GM23248 (cell line): ENCODE data around the gene UBAC1. TPM values are rescaled to one million over a fixed set of nuclear protein-coding genes. Genes with fewer than 3 reads are reported as not detected.

Experiments used
- DNase-seq: peaks from one replicate; pipeline ENCODE4 v3.0.0-alpha.2; 2015
- H2AFZ ChIP-seq: fragments of 200-600 bp; sonication (generic); 2 replicates; pipeline ENCODE4 v1.6.1; 2016; ENCODE audit warnings: antibody characterized with exemption
- H3F3A ChIP-seq: fragments of 200-600 bp; sonication (generic); 2 replicates; pipeline ENCODE4 v1.6.1; 2016; ENCODE audit warnings: mild to moderate bottlenecking, antibody characterized with exemption, mixed run types; ENCODE audit not compliant: insufficient read depth
- H3K27ac ChIP-seq: fragments of 200-600 bp; sonication (generic); 2 replicates; pipeline ENCODE4 v1.5.1; 2016; ENCODE audit warnings: mild to moderate bottlenecking
- H3K27me3 ChIP-seq: fragments of 200-600 bp; sonication (generic); replicated peaks from 2 replicates; pipeline ENCODE4 v1.6.1; 2016; ENCODE audit warnings: mild to moderate bottlenecking; ENCODE audit not compliant: insufficient read depth
- H3K36me3 ChIP-seq: fragments of 200-600 bp; sonication (generic); 2 replicates; pipeline ENCODE4 v1.6.1; 2016; ENCODE audit warnings: low read depth, mild to moderate bottlenecking
- H3K4me1 ChIP-seq: fragments of 200-600 bp; sonication (generic); 2 replicates; pipeline ENCODE4 v1.6.1; 2016; ENCODE audit warnings: mild to moderate bottlenecking; ENCODE audit not compliant: insufficient read depth
- H3K4me2 ChIP-seq: fragments of 200-600 bp; sonication (generic); one replicate; pipeline ENCODE4 v1.6.1; 2016; ENCODE audit warnings: mild to moderate bottlenecking; ENCODE audit not compliant: unreplicated experiment
- H3K4me3 ChIP-seq: fragments of 200-600 bp; sonication (generic); 2 replicates; pipeline ENCODE4 v1.5.1; 2016; ENCODE audit warnings: mild to moderate bottlenecking
- H3K79me2 ChIP-seq: fragments of 200-600 bp; sonication (generic); 2 replicates; pipeline ENCODE4 v1.6.1; 2016; ENCODE audit warnings: mild to moderate bottlenecking; ENCODE audit not compliant: insufficient read depth
- H3K9ac ChIP-seq: fragments of 200-600 bp; sonication (generic); 2 replicates; pipeline ENCODE4 v1.6.1; 2016; ENCODE audit warnings: mild to moderate bottlenecking
- H3K9me2 ChIP-seq: fragments of 200-600 bp; sonication (generic); 2 replicates; pipeline ENCODE4 v1.6.1; 2016; ENCODE audit warnings: mixed run types, mild to moderate bottlenecking, moderate library complexity; ENCODE audit not compliant: insufficient read depth
- H3K9me3 ChIP-seq: fragments of 200-600 bp; sonication (generic); one replicate; pipeline ENCODE4 v1.6.1; 2017; ENCODE audit warnings: low read depth
- H4K20me1 ChIP-seq: fragments of 200-600 bp; sonication (generic); 2 replicates; pipeline ENCODE4 v1.6.0; 2016; ENCODE audit not compliant: insufficient read depth
- EZH2 ChIP-seq: fragments of 200-600 bp; sonication (generic); IDR thresholded peaks from 2 replicates; pipeline ENCODE4 v1.6.1; 2018; ENCODE audit warnings: antibody characterized with exemption, mild to moderate bottlenecking; ENCODE audit not compliant: insufficient read depth, poor library complexity, severe bottlenecking
- EZH2phosphoT487 ChIP-seq: fragments of 200-600 bp; sonication (generic); IDR thresholded peaks from 2 replicates; pipeline ENCODE4 v1.6.1; 2018; ENCODE audit warnings: antibody characterized with exemption, moderate library complexity, mild to moderate bottlenecking, low read depth; ENCODE audit not compliant: insufficient read depth
- WGBS, 2 experiments: methylation state at CpG; one replicate each; pipeline ENCODE4 v1.1.6; 2015 to 2017; ENCODE audit warnings: low lambda C conversion rate in 2 of 2, low coverage in 1 of 2; ENCODE audit errors: missing lambda C conversion rate in 2 of 2; 5-methylcytosine and 5-hydroxymethylcytosine counted together
- in situ Hi-C: fragments of 300-500 bp; cut with MboI; formaldehyde crosslinking; loops from 2 replicates; pipeline ENCODE4 v1.15.0; 2020
- polyA plus RNA-seq: library from polyadenylated mRNA; unstranded; fragments of >200 nt; fragmentation: Nextera tagmentation; extraction: Ambion mirVana; gene quantifications from 2 replicates; pipeline ENCODE4 v1.2.1, GENCODE V29; 2016
- total RNA-seq: library from RNA; depleted of rRNA; stranded (reverse); fragments of >200 nt; shearing (Covaris generic); gene quantifications from 2 replicates; pipeline ENCODE4 v1.2.3, GENCODE V29; 2014

UBAC1 gene
- total and polyA plus RNA-seq, 2 experiments from 2014 or later, result 29.4 to 45.9 TPM

DNA sequence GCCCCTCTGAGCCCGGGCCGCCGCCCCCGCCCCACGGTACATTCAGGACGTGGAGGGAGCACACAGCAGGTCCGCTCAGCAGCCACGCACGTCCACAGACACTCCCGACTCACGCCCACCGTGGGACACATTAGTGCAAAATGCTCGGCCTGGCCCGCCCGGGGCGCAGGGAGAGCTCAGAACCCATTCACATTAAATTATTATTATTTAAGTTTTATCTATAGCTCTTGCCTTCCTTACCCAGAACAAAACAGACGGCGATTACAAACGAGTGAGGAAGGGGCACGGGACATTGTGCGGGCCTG is 47.5 kb upstream of the UBAC1 start:
- peaks cover 6% of the 10 kb centered on the region for H3K4me1 ChIP-seq
- no peak for DNase-seq
- no peaks in the 10 kb centered on the region for H3K27me3 ChIP-seq
- H3K4me2 ChIP-seq, result no peak overlapping the region
- no peak overlapping the region for H2AFZ ChIP-seq
- 0 out of 2 replicates have a peak, but pooled peaks cover 3% of the 10 kb centered on the region for H3F3A ChIP-seq
- WGBS, 2 experiments, result 79 to 84% methylated on average over 20 to 21 of the region's 21 CpGs
- no peaks in the 10 kb centered on the region for H3K36me3 ChIP-seq
- no peaks in the 10 kb centered on the region for H3K79me2 ChIP-seq
- no peak overlapping the region for H3K27ac ChIP-seq
- H4K20me1 ChIP-seq, result no peaks in the 10 kb centered on the region
- in situ Hi-C loops, result no loop called here
- TF ChIP-seq EZH2phosphoT487 (no peak), EZH2 (no peak)
- H3K9ac ChIP-seq, result no peak overlapping the region
- H3K4me3 ChIP-seq, result no peak overlapping the region
- H3K9me3 ChIP-seq, result no peaks in the 10 kb centered on the region
- H3K9me2 ChIP-seq, result no peaks in the 10 kb centered on the region

GRCh38 chr9:136007934-136008692 is 46.9 kb upstream of the UBAC1 start:
- Histone ChIP-seq H2AFZ (no peak overlapping the region), H3K9ac (no peak overlapping the region), H3K4me1 (peaks cover 6% of the 10 kb centered on the region), H4K20me1 (no peaks in the 10 kb centered on the region), H3K27ac (no peak overlapping the region), H3K9me2 (no peaks in the 10 kb centered on the region), H3K36me3 (no peaks in the 10 kb centered on the region), H3K9me3 (no peaks in the 10 kb centered on the region), H3K79me2 (no peaks in the 10 kb centered on the region), H3K27me3 (no peaks in the 10 kb centered on the region), H3F3A (0 out of 2 replicates have a peak, but pooled peaks cover 3% of the 10 kb centered on the region), H3K4me3 (no peak overlapping the region), H3K4me2 (no peak overlapping the region)
- 82 to 83% methylated on average over 24 of the region's 24 CpGs for WGBS, 2 experiments
- TF ChIP-seq EZH2phosphoT487 (no peak), EZH2 (no peak)
- peak; percentile 58 for DNase-seq
- in situ Hi-C loops, result no loop called here

GRCh38 chr9:136007276-136007933 is 46.2 kb upstream of the UBAC1 start:
- DNase-seq, result no peak
- Histone ChIP-seq H2AFZ (no peak overlapping the region), H3K9ac (no peak overlapping the region), H3K4me1 (peaks cover 6% of the 10 kb centered on the region), H3K36me3 (no peaks in the 10 kb centered on the region), H3K9me2 (no peaks in the 10 kb centered on the region), H3F3A (0 out of 2 replicates have a peak, but pooled peaks cover 3% of the 10 kb centered on the region), H3K27ac (no peak overlapping the region), H3K79me2 (no peaks in the 10 kb centered on the region), H4K20me1 (no peaks in the 10 kb centered on the region), H3K9me3 (no peaks in the 10 kb centered on the region), H3K27me3 (no peaks in the 10 kb centered on the region), H3K4me2 (no peak overlapping the region), H3K4me3 (no peak overlapping the region)
- 83 to 88% methylated on average over 36 of the region's 36 CpGs for WGBS, 2 experiments
- TF ChIP-seq EZH2phosphoT487, result no peak
- no peak for TF ChIP-seq EZH2
- in situ Hi-C loops, result no loop called here

GRCh38 chr9:136006169-136006568 is 45.0 kb upstream of the UBAC1 start:
- in situ Hi-C loops, result no loop called here
- Histone ChIP-seq H3K9me3 (no peaks in the 10 kb centered on the region), H3K4me2 (no peak overlapping the region), H3K4me1 (peaks cover 6% of the 10 kb centered on the region), H3K36me3 (no peaks in the 10 kb centered on the region), H4K20me1 (no peaks in the 10 kb centered on the region), H3K4me3 (no peak overlapping the region), H2AFZ (no peak overlapping the region), H3K27me3 (no peaks in the 10 kb centered on the region), H3K79me2 (no peaks in the 10 kb centered on the region), H3K9me2 (no peaks in the 10 kb centered on the region), H3K9ac (no peak overlapping the region), H3F3A (0 out of 2 replicates have a peak, but pooled peaks cover 3% of the 10 kb centered on the region), H3K27ac (no peak overlapping the region)
- 84 to 89% methylated on average over 7 of the region's 7 CpGs for WGBS, 2 experiments
- TF ChIP-seq EZH2 (no peak), EZH2phosphoT487 (no peak)
- no peak for DNase-seq
